HG03025 (cell line): ENCODE measurements around the gene SCNN1A.

Source experiments
- ATAC-seq: cut with Tn5 transposase; IDR thresholded peaks from one replicate; pipeline ENCODE4 v1.9.1; 2021; ENCODE audit warnings: mild to moderate bottlenecking, moderate library complexity; ENCODE audit not compliant: unreplicated experiment, low FRiP score

SCNN1A gene

DNA sequence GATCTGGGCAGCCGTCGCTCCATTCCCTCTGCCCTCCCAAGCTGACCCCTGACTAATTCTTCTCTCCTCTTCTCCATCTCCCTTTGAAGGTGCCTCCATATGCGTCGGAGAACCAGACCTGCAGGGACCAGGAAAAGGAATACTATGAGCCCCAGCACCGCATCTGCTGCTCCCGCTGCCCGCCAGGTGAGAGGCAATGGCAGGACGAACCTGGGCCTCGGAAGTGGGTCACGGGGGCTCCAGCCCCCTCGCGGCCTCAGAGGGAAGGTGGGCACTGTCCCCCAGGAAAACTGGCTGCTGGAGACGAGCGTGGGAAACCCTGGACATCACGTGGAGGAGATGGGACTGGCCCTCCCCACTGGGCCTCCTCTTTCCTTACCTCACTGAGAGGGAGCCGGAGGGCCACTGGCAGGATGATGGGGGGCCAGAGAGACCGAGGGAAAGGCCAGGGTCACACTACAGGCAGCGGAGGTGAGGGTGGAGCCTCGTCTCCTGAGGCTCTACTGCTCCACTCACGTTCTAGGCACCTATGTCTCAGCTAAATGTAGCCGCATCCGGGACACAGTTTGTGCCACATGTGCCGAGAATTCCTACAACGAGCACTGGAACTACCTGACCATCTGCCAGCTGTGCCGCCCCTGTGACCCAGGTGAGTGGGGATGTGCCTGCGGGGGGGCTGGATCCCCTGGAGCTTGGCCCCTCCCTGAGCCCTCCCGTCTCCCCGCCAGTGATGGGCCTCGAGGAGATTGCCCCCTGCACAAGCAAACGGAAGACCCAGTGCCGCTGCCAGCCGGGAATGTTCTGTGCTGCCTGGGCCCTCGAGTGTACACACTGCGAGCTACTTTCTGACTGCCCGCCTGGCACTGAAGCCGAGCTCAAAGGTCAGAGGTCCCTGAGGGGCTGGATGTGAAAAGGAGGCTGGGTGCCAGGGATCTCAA lies 9.4 kb upstream of the SCNN1A start:
- no peak for ATAC-seq

GRCh38 chr12:6383572-6384498 lies 8.5 kb upstream of the SCNN1A start, which contains the start of gene LTBR:
LTBR (plus strand) TSS chr12:6384162; CDS start chr12:6384359, 197 bp downstream.
- ATAC-seq, result no peak

GRCh38 chr12:6382982-6383381 lies 7.6 kb upstream of the SCNN1A start:
- no peak for ATAC-seq

DNA sequence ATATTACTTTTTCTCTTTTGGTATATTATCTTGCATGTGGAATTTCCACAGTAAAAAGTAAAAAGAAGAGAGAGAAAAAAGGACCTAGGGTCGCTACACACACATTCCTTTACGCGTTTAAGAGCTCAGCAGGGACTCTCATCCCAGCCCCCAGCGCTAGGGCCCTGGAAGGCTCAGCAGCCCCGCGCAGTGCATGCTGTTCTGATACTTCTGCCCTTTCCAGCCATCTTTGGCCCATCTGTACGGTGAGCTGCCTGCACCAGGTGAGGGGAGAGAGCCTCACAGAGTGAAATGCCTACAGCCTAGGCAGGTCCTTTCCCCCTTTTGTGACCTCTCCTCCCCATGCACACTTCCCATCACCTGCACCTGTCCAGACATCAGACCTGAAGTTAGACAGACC lies 7.0 kb upstream of the SCNN1A start:
- no peak for ATAC-seq

DNA sequence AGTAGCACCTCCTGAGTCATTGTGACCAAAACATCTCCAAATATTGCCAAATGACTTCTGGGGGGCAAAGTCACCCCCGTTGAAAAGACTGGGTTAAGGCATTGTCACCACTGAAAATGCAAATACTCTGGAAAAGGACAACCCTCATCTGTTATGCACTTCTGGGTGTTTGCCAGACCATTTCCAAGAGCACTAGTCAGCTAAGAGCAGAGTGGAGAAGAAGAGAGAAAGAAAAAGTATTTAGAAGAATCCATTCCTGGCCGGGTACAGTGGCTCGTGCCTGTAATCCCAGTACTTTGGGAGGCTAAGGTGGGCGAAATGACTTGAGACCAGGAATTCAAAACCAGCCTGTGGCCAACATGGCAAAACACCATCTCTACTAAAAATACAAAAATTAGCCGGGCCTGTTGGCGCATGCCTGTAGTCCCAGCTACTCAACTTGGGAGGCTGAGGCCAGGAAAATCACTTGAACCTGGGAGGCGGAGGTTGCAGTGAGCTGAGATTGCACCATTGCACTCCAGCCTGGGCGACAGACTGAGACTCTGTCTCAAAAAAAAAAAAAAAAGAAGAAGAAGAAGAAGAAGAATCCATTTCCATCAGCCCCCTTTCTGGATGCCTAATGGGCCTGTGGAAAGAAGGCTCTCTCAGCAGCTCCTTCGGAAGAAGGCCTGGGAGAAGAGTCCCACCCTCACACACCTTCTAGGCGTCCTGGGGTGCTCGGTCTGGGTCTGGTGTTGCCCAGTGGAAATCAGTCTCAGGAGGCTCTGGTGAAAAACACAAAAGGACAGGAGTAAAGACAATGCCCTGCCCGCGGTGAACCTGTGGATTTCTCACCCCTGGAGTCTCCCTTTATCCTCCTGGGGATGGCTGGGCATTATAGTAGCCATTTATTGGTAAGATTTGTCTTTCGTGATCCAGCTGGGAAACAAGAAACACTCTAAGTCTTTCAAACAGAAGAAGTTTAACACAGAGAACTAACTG lies 5.1 kb upstream of the SCNN1A start:
- ATAC-seq, result no peak

DNA sequence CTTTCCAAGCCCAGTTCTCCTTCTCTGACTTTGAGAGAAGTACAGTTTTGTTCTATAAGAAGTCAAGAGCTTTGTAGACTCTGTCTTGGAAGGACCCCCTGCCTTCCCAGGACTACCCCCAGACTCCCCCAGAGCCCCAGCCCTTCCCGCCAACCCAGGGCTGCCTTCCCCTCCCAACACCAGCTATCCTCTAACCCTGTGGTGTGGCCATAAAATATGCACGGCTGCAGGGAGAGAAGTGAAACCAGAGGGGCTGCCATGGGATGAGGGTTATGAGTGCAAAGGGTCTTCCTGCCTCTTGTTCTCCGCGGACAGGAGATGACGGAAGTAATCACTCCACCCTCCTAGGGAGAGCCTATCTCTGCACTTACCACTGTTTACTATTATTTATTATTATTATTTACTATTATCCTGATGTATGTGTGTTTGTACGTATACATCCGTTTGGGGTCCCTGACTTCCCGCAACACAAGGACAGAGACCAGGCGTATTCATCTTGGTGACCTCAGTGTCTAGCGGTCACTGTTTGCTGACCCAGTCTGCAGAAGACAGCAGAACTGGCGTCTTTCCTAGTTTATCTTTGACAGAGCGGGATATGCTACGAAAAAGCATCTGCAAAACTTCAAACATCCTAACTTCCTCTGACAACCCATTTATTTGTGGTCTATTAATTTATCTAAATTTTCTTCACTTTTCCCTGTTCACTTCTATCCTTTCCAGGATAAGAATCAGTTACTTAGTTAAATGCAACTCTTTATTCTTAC lies 3.5 kb upstream of the SCNN1A start:
- ATAC-seq, result no peak

DNA sequence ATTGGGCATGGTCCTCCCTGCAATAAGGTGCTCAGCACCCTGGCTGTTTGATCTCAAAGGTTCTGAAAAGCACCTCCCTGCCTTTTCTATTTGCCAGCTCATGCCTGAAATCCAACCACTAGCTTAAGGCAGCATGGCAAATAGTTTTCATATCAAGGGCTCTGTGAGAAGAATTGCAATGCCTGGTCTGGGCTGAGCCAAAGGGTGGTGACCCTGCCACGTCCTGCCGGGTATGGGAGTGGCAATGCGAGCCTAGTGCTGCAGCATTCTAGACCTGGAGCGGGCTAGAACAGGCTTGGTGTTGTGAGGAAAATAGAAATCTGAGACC lies 2.3 kb upstream of the SCNN1A start:
- no peak for ATAC-seq

- no peak for ATAC-seq
These were observed 1.7 kb upstream of the SCNN1A start for GRCh38 chr12:6376870-6377666.

GRCh38 chr12:6376079-6376869 lies 911 bp upstream of the SCNN1A start:
- no peak for ATAC-seq

DNA sequence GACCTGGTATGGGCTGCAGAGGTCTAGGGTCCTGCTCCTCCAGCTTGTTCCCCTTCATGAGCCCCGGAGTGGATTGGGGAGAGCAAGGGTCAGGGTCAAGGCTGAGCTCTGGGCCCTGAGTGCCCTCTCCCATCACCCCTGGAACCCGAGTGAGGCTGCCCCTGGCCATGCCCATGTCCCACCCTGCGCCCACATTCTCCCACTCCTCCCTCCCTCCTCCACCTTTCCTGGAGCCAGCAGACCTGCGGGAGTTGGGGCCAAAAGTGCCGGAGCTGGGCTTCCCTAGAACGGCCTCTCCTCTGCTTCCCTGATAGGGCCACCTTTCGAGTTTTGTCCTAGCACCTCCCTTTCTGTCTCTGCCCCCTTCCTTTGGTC lies 590 bp downstream of the SCNN1A start:
- no peak for ATAC-seq

GRCh38 chr12:6374028-6374785 lies 1.2 kb downstream of the SCNN1A start:
- no peak for ATAC-seq

DNA sequence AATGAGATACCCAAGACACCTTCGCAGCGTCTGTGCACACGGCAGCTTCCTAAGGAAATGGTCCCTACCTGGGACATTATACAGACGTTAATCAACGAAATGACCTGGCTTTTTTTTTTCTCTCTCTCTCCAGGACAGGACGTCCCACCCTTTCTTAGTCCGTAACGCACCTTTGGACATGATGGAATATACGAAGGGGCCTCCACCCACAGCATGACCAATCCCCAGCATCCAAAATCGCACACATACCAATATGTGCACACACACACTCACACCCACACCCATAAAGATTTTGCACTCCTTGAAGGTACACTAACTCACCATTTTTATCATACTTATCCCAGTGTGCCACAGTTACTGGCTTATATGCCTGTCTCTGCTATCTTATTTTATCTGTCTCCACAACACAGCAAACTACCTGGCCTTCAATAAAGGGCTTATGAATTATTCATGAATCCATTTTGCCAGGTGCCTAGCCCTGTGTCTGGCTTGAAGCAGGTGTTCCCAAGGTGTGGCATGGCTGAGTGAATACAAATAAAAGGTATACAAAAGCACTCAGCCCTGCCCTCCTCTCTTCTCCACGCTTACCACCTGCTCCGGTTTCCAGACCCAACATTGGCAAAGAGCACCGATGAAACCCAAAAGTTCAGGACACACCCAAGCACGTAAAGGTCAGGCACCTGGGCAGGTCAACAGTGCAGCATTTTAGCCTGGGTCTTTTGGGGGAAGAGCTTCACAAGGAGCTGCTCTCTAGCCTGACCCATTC lies 2.2 kb downstream of the SCNN1A start:
- no peak for ATAC-seq

GRCh38 chr12:6372403-6373003 lies 2.9 kb downstream of the SCNN1A start:
- ATAC-seq, result no peak

GRCh38 chr12:6370994-6371754 lies 4.2 kb downstream of the SCNN1A start:
- ATAC-seq, result no peak

DNA sequence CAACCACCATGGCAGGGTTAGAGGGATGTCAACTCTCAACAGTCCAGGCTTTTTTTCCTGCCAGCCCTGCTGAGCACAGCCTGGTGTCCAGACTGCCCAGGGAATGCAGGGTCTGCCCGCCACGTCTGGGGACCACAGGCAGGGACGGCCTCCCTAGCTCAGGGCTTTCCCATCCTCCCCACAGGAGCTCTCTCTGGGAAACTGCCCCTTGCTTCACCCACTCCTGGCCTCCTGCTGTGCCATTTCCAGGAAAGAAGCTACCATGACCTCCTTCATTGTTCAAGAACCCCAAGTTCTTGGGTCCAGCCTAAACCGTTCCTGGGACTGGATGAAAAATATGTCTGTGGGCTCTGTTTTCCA lies 4.8 kb downstream of the SCNN1A start:
- ATAC-seq, result no peak
